BJ (cell line): ENCODE data around the gene ERBIN. TPM values are rescaled to one million over a fixed set of nuclear protein-coding genes. Genes with fewer than 3 reads are reported as not detected.

ENCODE experiments used
- CTCF ChIA-PET: fragments of 350-600 bp; formaldehyde crosslinking; extraction: SDS; loops from one replicate; lab custom pipeline; 2021; ENCODE audit warnings: antibody characterized with exemption, inconsistent platforms; lab: Yijun Ruan, JAX
- POLR2A ChIA-PET: fragments of 300-600 bp; sonication (Branson Sonifier 250); formaldehyde crosslinking; extraction: SDS; loops from one replicate; lab custom pipeline; 2021; ENCODE audit warnings: antibody characterized with exemption; lab: Charles Lee
- DNase-seq: peaks from one replicate; pipeline ENCODE4 v3.0.0-alpha.2; 2011; ENCODE audit warnings: low read depth
- H3K27me3 ChIP-seq: 2 replicates; pipeline ENCODE4 v1.6.0; 2011; ENCODE audit warnings: low read length; ENCODE audit not compliant: control insufficient read depth, insufficient read depth
- H3K36me3 ChIP-seq: 2 replicates; pipeline ENCODE4 v1.5.1; 2011; ENCODE audit warnings: low read length; ENCODE audit not compliant: control insufficient read depth, insufficient read depth
- H3K4me3 ChIP-seq: 2 replicates; pipeline ENCODE4 v1.5.1; 2011; ENCODE audit warnings: low read depth, mild to moderate bottlenecking, control low read depth, low read length
- CTCF ChIP-seq: IDR thresholded peaks from 2 replicates; pipeline ENCODE4 v1.5.1; 2011; ENCODE audit warnings: low read depth, mild to moderate bottlenecking, control low read depth, inconsistent platforms, low read length, moderate library complexity; ENCODE audit not compliant: insufficient read depth
- polyA plus RNA-seq: library from polyadenylated mRNA; depleted of rRNA; stranded (reverse); fragments of >200 nt; gene quantifications from 2 replicates; pipeline ENCODE4 v1.2.3, GENCODE V29; 2011

ERBIN gene
- polyA plus RNA-seq, 1 experiment: 26.0 TPM

- peaks cover 3% of the 10 kb centered on the region; the same call in 1 of the 2 replicates for H3K36me3 ChIP-seq
- ChIA-PET POLR2A (no interaction called here), CTCF (no interaction called here)
- H3K4me3 ChIP-seq: no peak overlapping the region
- H3K27me3 ChIP-seq: no peaks in the 10 kb centered on the region
- no peak for DNase-seq
- no peak for TF ChIP-seq CTCF
Observed at GRCh38 chr5:65999061-65999723, 72.8 kb downstream of the ERBIN start.

- H3K36me3 ChIP-seq: no peaks in the 10 kb centered on the region; the same call in 1 of the 2 replicates
- TF ChIP-seq CTCF: no peak
- no peak for DNase-seq
- POLR2A ChIA-PET: no interaction called here
- H3K4me3 ChIP-seq: no peak overlapping the region
- CTCF ChIA-PET: no interaction called here
- H3K27me3 ChIP-seq: no peaks in the 10 kb centered on the region
Observed at GRCh38 chr5:66001952-66002351, 75.6 kb downstream of the ERBIN start.

GRCh38 chr5:66002415-66002814 lies 76.0 kb downstream of the ERBIN start:
- TF ChIP-seq CTCF: no peak
- POLR2A ChIA-PET: no interaction called here
- H3K4me3 ChIP-seq: no peak overlapping the region
- H3K27me3 ChIP-seq: no peaks in the 10 kb centered on the region
- CTCF ChIA-PET: no interaction called here
- no peak for DNase-seq
- no peaks in the 10 kb centered on the region; the same call in 1 of the 2 replicates for H3K36me3 ChIP-seq

GRCh38 chr5:66004216-66004615 lies 77.8 kb downstream of the ERBIN start:
- no peak for TF ChIP-seq CTCF
- ChIA-PET CTCF (no interaction called here), POLR2A (no interaction called here)
- H3K36me3 ChIP-seq: no peaks in the 10 kb centered on the region; the same call in 1 of the 2 replicates
- no peak overlapping the region for H3K4me3 ChIP-seq
- DNase-seq: no peak
- H3K27me3 ChIP-seq: no peaks in the 10 kb centered on the region

- no peak for DNase-seq
- no peaks in the 10 kb centered on the region for H3K36me3 ChIP-seq
- TF ChIP-seq CTCF: no peak
- no peaks in the 10 kb centered on the region for H3K27me3 ChIP-seq
- H3K4me3 ChIP-seq: no peak overlapping the region
- ChIA-PET POLR2A (no interaction called here), CTCF (no interaction called here)
Observed at GRCh38 chr5:66009277-66009676, 82.9 kb downstream of the ERBIN start.
